Astrocyte (in vitro differentiated cells and primary cell): ENCODE measurements around the gene SCGN. TPM values are rescaled to one million over a fixed set of nuclear protein-coding genes. Genes with fewer than 3 reads are reported as not detected.

Source experiments
- DNase-seq: peaks from one replicate; pipeline ENCODE4 v3.0.0-alpha.2; 2010; ENCODE audit warnings: low read depth
- FAIRE-seq: peaks from 2 replicates; lab custom pipeline; 2011; peaks lifted over from hg19 to GRCh38; lab: Jason Lieb, UNC
- H2AFZ ChIP-seq: 2 replicates; pipeline ENCODE4 v1.6.0; 2012; ENCODE audit warnings: low read depth, low read length, inconsistent platforms
- H3K27ac ChIP-seq: 2 replicates; pipeline ENCODE4 v1.5.1; 2011; ENCODE audit warnings: low read depth, low read length, inconsistent platforms
- H3K27me3 ChIP-seq: 2 replicates; pipeline ENCODE4 v1.6.0; 2011; ENCODE audit warnings: low read length, inconsistent platforms; ENCODE audit not compliant: insufficient read depth
- H3K36me3 ChIP-seq: 2 replicates; pipeline ENCODE4 v1.5.1; 2011; ENCODE audit warnings: low read length, inconsistent platforms; ENCODE audit not compliant: insufficient read depth
- H3K4me1 ChIP-seq: 2 replicates; pipeline ENCODE4 v1.5.1; 2011; ENCODE audit warnings: low read length, inconsistent platforms; ENCODE audit not compliant: insufficient read depth
- H3K4me2 ChIP-seq: 2 replicates; pipeline ENCODE4 v1.6.0; 2012; ENCODE audit warnings: low read length, inconsistent platforms
- H3K4me3 ChIP-seq: 2 replicates; pipeline ENCODE4 v1.5.1; 2011; ENCODE audit warnings: low read depth, mild to moderate bottlenecking, low read length, inconsistent platforms; ENCODE audit not compliant: insufficient read depth
- H3K79me2 ChIP-seq: 2 replicates; pipeline ENCODE4 v1.6.0; 2012; ENCODE audit warnings: mild to moderate bottlenecking, low read length, inconsistent platforms; ENCODE audit not compliant: insufficient read depth
- H3K9ac ChIP-seq: 2 replicates; pipeline ENCODE4 v1.6.0; 2012; ENCODE audit warnings: mild to moderate bottlenecking, low read length, inconsistent platforms
- H3K9me3 ChIP-seq: 2 replicates; pipeline ENCODE4 v1.5.1; 2012; ENCODE audit warnings: low read depth, mild to moderate bottlenecking, low read length, inconsistent platforms; ENCODE audit not compliant: insufficient read depth
- H4K20me1 ChIP-seq: 2 replicates; pipeline ENCODE4 v1.6.0; 2012; ENCODE audit warnings: low read length, inconsistent platforms; ENCODE audit not compliant: insufficient read depth
- H3K27ac Mint-ChIP-seq: one replicate; pipeline ENCODE4 v1.8.0; 2021; ENCODE audit warnings: mild to moderate bottlenecking, mixed read lengths; ENCODE audit not compliant: unreplicated experiment
- H3K27me3 Mint-ChIP-seq: one replicate; pipeline ENCODE4 v1.8.0; 2021; ENCODE audit warnings: low read depth, mixed read lengths; ENCODE audit not compliant: unreplicated experiment
- H3K36me3 Mint-ChIP-seq: one replicate; pipeline ENCODE4 v1.8.0; 2021; ENCODE audit warnings: low read depth, mixed read lengths; ENCODE audit not compliant: unreplicated experiment
- H3K4me1 Mint-ChIP-seq: one replicate; pipeline ENCODE4 v1.8.0; 2021; ENCODE audit warnings: low read depth, mixed read lengths; ENCODE audit not compliant: unreplicated experiment
- H3K4me3 Mint-ChIP-seq: one replicate; pipeline ENCODE4 v1.8.0; 2021; ENCODE audit warnings: mild to moderate bottlenecking, moderate library complexity, mixed read lengths; ENCODE audit not compliant: unreplicated experiment
- H3K9me3 Mint-ChIP-seq: one replicate; pipeline ENCODE4 v1.8.0; 2021; ENCODE audit warnings: mild to moderate bottlenecking, mixed read lengths; ENCODE audit not compliant: unreplicated experiment
- CTCF ChIP-seq: IDR thresholded peaks from 2 replicates; pipeline ENCODE4 v1.5.1; 2011; ENCODE audit warnings: low read depth, mild to moderate bottlenecking, inconsistent platforms, low read length, moderate library complexity; ENCODE audit not compliant: insufficient read depth
- EZH2 ChIP-seq: IDR thresholded peaks from 2 replicates; pipeline ENCODE4 v1.6.1; 2012; ENCODE audit warnings: mild to moderate bottlenecking, low read length, inconsistent platforms; ENCODE audit not compliant: insufficient read depth
- total RNA-seq: library from RNA; stranded (reverse); gene quantifications from 2 replicates; pipeline ENCODE4 v1.2.1, GENCODE V29; 2021

The SCGN gene
- total RNA-seq, 1 donor from 2014 or later, result not detected

DNA sequence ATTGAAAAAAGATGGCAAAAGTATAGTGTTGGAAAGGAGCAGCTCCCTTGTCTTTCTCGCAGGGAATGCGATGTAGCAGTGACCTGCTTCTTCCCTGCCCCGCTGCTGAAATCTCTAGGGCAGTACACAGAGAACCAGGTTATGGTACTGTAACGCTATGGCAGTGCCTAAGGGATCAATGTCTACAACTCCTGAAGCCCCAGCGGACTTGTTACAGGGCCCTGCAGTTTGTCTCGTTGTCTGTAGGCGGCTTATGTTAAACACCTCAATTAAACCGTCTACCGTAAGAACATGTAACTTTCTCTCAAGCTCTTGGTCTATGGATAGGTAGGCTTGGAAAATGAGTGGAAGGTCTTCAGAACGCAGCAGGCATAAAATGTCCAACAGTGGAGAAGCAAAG is 57.7 kb downstream of the SCGN start:
- Histone ChIP-seq H4K20me1 (no peaks in the 10 kb centered on the region), H3K9ac (no peak overlapping the region), H3K27ac (no peak overlapping the region), H2AFZ (no peak overlapping the region), H3K4me1 (no peaks in the 10 kb centered on the region), H3K79me2 (no peaks in the 10 kb centered on the region), H3K27me3 (no peaks in the 10 kb centered on the region), H3K4me3 (no peak overlapping the region), H3K4me2 (no peak overlapping the region), H3K9me3 (peaks cover 5% of the 10 kb centered on the region), H3K36me3 (no peaks in the 10 kb centered on the region)
- DNase-seq (no peak), FAIRE-seq (no peak)
- Mint-ChIP-seq H3K9me3 (no peaks in the 10 kb centered on the region), H3K27me3 (peaks cover 3% of the 10 kb centered on the region), H3K36me3 (no peaks in the 10 kb centered on the region), H3K27ac (no peak overlapping the region), H3K4me1 (peaks cover 10% of the 10 kb centered on the region), H3K4me3 (no peak overlapping the region)
- no peak for TF ChIP-seq EZH2
- no peak for TF ChIP-seq CTCF

DNA sequence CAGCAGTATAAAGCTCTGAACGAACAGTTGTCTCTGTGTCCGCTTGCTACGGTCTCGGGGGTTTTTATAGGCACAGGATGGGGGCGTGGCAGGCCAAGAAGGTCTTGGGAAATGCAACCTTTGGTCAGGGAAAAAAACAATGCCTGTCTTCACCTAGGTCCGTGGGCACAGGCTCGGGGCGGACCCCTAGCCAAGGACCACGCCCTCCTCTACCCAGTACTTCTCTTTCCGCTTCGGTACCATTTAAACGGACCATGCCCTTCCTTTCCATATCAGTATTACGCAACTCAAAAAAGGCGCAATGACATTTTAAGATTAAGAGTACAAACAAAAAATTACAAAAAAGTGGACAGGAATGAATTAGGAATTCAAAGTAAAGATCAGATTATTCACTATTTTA is 58.3 kb downstream of the SCGN start:
- Histone ChIP-seq H3K4me1 (no peaks in the 10 kb centered on the region), H3K27me3 (no peaks in the 10 kb centered on the region), H3K4me3 (no peak overlapping the region), H3K79me2 (no peaks in the 10 kb centered on the region), H4K20me1 (no peaks in the 10 kb centered on the region), H3K4me2 (no peak overlapping the region), H2AFZ (no peak overlapping the region), H3K36me3 (no peaks in the 10 kb centered on the region), H3K9me3 (peaks cover 5% of the 10 kb centered on the region), H3K9ac (no peak overlapping the region), H3K27ac (no peak overlapping the region)
- H3K27me3 Mint-ChIP-seq, result peaks cover 3% of the 10 kb centered on the region
- DNase-seq, result no peak
- no peak overlapping the region for H3K27ac Mint-ChIP-seq
- FAIRE-seq, result no peak
- no peaks in the 10 kb centered on the region for H3K9me3 Mint-ChIP-seq
- no peak for TF ChIP-seq CTCF
- no peak for TF ChIP-seq EZH2
- no peak overlapping the region for H3K4me3 Mint-ChIP-seq
- no peaks in the 10 kb centered on the region for H3K36me3 Mint-ChIP-seq
- peaks cover 10% of the 10 kb centered on the region for H3K4me1 Mint-ChIP-seq

GRCh38 chr6:25713824-25714223 is 61.8 kb downstream of the SCGN start:
- no peaks in the 10 kb centered on the region for H3K36me3 ChIP-seq
- H3K27me3 ChIP-seq, result no peaks in the 10 kb centered on the region
- H3K4me3 ChIP-seq, result no peak overlapping the region
- H3K79me2 ChIP-seq, result no peaks in the 10 kb centered on the region
- TF ChIP-seq CTCF (no peak), EZH2 (no peak)
- H3K36me3 Mint-ChIP-seq, result no peaks in the 10 kb centered on the region
- H3K9me3 Mint-ChIP-seq, result no peaks in the 10 kb centered on the region
- peaks cover 10% of the 10 kb centered on the region for H3K4me1 Mint-ChIP-seq
- DNase-seq, result no peak
- H3K27me3 Mint-ChIP-seq, result no peaks in the 10 kb centered on the region
- H3K4me2 ChIP-seq, result no peak overlapping the region
- H3K27ac ChIP-seq, result no peak overlapping the region
- no peak overlapping the region for H2AFZ ChIP-seq
- no peaks in the 10 kb centered on the region for H4K20me1 ChIP-seq
- H3K27ac Mint-ChIP-seq, result no peak overlapping the region
- H3K4me3 Mint-ChIP-seq, result no peak overlapping the region
- no peaks in the 10 kb centered on the region for H3K4me1 ChIP-seq
- no peak for FAIRE-seq
- no peak overlapping the region for H3K9ac ChIP-seq
- peaks cover 5% of the 10 kb centered on the region for H3K9me3 ChIP-seq
